Fibroblast of pulmonary artery (primary cell): Measurements from ENCODE around the gene UNC80.

Experiments used
- DNase-seq: peaks from one replicate; pipeline ENCODE4 v3.0.0-alpha.2; 2010; ENCODE audit warnings: low read depth
- H3K4me3 ChIP-seq: replicated peaks from 2 replicates; pipeline ENCODE4 v1.5.1; 2011; ENCODE audit warnings: low read depth, mild to moderate bottlenecking, control low read depth, low read length, moderate library complexity
- TF ChIP-seq, protein P1 (sequence below): IDR thresholded peaks from 2 replicates; pipeline ENCODE4 v1.5.1; 2011; ENCODE audit warnings: mild to moderate bottlenecking, control low read depth, low read length, inconsistent platforms; ENCODE audit errors: missing control alignments

The UNC80 gene

DNA sequence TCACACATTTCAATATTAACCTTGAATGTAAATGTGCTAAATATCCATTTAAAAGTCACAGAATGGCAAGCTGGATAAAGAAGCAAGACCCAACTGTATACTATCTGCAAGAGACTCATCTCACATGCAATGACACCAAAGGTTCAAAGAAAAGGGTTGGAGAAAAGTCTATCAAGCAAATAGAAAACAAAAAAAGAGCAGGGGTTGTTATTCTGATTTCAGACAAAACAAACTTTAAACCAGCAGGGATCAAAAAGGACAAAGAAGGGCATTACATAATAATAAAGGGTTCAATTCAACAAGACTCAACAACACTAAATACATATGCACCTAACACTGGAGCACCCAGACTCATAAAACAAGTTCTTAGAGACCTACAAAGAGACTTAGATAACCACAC is 14.5 kb upstream of the UNC80 start:
- no peak overlapping the region for H3K4me3 ChIP-seq
- DNase-seq, result no peak
- TF ChIP-seq, protein P1, sequence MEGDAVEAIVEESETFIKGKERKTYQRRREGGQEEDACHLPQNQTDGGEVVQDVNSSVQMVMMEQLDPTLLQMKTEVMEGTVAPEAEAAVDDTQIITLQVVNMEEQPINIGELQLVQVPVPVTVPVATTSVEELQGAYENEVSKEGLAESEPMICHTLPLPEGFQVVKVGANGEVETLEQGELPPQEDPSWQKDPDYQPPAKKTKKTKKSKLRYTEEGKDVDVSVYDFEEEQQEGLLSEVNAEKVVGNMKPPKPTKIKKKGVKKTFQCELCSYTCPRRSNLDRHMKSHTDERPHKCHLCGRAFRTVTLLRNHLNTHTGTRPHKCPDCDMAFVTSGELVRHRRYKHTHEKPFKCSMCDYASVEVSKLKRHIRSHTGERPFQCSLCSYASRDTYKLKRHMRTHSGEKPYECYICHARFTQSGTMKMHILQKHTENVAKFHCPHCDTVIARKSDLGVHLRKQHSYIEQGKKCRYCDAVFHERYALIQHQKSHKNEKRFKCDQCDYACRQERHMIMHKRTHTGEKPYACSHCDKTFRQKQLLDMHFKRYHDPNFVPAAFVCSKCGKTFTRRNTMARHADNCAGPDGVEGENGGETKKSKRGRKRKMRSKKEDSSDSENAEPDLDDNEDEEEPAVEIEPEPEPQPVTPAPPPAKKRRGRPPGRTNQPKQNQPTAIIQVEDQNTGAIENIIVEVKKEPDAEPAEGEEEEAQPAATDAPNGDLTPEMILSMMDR, result no peak

DNA sequence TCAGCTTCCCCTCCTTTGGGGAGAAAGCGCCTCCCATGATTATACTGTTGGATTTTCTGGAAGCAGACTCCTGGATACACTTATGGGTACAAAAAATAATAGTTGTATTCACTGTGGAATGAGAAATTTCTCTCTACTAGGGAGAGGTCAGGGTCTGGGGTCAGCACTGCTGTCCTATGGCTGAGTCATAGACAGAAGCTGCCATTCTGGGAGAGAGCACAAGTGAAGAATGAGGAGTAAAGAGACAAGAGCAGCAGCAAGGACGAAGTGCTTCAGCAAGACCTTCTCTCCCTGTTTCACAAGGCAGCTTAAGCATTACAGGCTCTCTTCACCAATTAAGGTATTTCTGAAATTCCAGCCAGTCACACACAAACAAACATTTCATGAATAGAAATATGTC is 10.1 kb upstream of the UNC80 start:
- TF ChIP-seq, protein P1, result no peak
- DNase-seq, result no peak
- H3K4me3 ChIP-seq, result no peak overlapping the region

DNA sequence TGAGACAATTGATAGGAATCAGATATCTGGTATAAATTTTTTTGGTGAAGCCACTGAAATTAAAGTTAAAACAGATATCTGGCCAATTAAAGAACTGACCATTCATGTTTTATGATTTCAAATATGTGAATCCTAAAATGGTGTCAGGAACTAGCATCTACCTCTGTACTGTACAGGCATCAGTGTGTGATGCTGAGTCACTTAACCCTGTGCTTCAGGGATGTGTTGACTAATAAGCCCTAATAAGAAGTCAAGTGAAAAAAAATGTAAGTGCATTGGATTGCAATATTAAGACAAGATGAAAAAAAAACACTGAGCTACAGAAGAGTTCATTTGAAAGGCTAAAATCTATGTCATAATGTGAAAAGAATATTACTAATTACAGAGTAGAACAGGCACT is 9.1 kb upstream of the UNC80 start:
- no peak overlapping the region for H3K4me3 ChIP-seq
- no peak for DNase-seq
- TF ChIP-seq, protein P1, result no peak

DNA sequence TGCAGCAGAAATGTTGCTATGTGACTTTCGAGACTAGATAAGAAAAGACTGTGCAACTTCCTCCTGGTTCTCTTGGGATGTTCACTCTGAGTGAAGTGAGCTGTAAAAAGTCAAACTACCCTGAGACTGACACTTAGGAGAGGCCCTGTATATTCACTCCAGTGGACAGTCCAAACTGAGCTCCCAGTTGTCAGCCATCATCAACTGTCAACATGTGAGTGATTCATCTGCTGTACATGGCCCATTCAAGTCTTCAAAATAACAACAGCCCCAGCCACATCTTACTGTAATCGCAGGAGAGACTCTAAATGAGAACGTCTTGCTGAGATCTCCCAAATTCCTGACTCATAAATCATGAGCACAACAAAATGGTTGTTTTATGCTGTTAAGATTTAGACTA is 8.5 kb upstream of the UNC80 start:
- DNase-seq, result no peak
- TF ChIP-seq, protein P1, result no peak
- no peak overlapping the region for H3K4me3 ChIP-seq

DNA sequence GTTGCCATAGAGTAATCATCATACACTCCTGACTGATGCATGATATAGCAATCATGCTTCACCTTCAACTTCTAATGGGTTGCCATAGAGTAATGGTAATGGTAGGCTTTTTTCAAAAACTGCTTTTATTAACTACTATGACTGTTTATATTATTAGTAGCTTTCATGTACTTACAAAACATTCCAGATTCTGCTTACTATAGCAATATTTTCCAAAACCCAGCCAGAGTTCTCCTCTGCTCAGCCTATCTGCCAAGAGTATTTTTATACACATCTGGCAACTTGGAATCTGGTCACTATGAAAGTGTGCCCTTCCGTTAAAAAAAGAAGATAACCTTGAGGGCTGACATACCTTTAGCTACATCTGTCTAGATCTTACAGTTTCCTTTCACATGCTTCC is 5.0 kb upstream of the UNC80 start:
- no peak for DNase-seq
- H3K4me3 ChIP-seq, result no peak overlapping the region
- TF ChIP-seq, protein P1, result no peak

DNA sequence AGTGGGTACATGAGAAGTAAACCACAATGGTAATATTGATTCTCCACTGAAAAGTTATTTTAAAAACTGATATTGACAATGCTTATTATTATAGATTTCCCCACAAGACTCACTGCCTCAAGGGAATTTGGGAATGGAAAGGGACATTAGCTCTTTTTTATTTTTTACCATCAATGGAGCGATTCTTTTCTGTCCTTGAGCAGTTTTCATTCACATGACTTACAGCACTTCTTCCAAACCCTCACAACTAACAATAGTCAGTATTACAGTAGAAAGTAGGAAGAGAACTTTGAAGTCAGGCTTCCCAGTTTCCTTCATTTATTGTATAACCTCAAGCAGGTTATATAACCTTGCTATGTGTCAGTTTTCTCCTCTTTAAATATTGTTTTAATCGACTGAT is 4.3 kb upstream of the UNC80 start:
- DNase-seq, result no peak
- TF ChIP-seq, protein P1, result no peak
- no peak overlapping the region for H3K4me3 ChIP-seq

DNA sequence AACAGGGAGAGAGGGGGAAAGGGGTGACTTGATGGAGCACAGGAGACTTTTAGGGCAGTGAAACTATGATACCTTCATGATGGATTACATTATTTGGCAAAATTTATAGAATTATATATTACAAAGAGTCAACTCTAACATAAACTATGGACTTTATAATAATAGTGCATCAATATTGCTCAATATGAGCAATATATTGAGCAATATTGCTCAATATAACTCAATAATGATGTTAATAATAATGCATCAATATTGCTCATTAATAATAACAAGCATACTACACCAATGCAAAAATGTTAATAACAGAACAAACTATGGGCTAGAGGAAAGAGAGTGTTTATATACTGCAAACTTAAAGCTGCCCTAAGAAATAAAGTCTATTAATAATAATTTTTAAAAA is 3.1 kb upstream of the UNC80 start:
- TF ChIP-seq, protein P1, result no peak
- no peak for DNase-seq
- H3K4me3 ChIP-seq, result no peak overlapping the region
